ENCODE measurements around the gene FABP1. TPM values are rescaled to one million over a fixed set of nuclear protein-coding genes. Genes with fewer than 3 reads are reported as not detected.

FABP1 gene
- total and polyA plus RNA-seq, 2 of the 4 experiments (the other 2 are of a cell fraction): not detected

- H3K4me1 ChIP-seq (ENCODE audit: control insufficient read depth, insufficient read depth, low read length): no peaks in the 10 kb centered on the region
- intact Hi-C loops (cut with micrococcal nuclease): no loop called here
- H3K14ac ChIP-seq (replicated peaks; ENCODE audit: low read depth, low read length): no peak overlapping the region
- H3K4me2 ChIP-seq (ENCODE audit: low read depth, low read length): no peak overlapping the region
- H3K56ac ChIP-seq (ENCODE audit: extremely low read depth, insufficient read depth, low read length): no peak overlapping the region
- CTCF ChIA-PET: no interaction called here
- H3K4me3 ChIP-seq (ENCODE audit: insufficient read depth, low read depth, low read length): no peak overlapping the region
- no peaks in the 10 kb centered on the region for H3K9me1 ChIP-seq (ENCODE audit: insufficient read depth, low read length)
- ATAC-seq (ENCODE audit: low read depth) (no peak), DNase-seq (no peak)
- no peak overlapping the region for H4K91ac ChIP-seq (ENCODE audit: insufficient read depth, low read depth, low read length)
- no peak overlapping the region for H4K8ac ChIP-seq (ENCODE audit: low read depth in 2 of 2, low read length in 2 of 2)
- no peak overlapping the region for H3K23ac ChIP-seq (ENCODE audit: low read depth, low read length)
- dilution Hi-C loops (cut with HindIII; ENCODE audit: low sequenced_read_pairs, unreplicated experiment): no loop called here
- POLR2A ChIA-PET (ENCODE audit: unreplicated experiment): interaction anchor here (0.6 kb wide), 1 partner anchor 636 kb away, joined by 5 read pairs; no protein-coding TSS in a partner anchor
- H3K9me3 ChIP-seq (ENCODE audit: control insufficient read depth, insufficient read depth, low read length): no peaks in the 10 kb centered on the region
- TF ChIP-seq FOS (IDR thresholded peaks at IDR 0.05; ENCODE audit: low read depth, low read length): no peak
- no peak for TF ChIP-seq MAZ (IDR thresholded peaks at IDR 0.05; ENCODE audit: borderline replicate concordance, low read depth, low read length)
- TF ChIP-seq CTCF (conservative IDR thresholded peaks at IDR 0.05; ENCODE audit: low read depth, low read length): no peak
- TF ChIP-seq BHLHE40 (IDR thresholded peaks at IDR 0.05; ENCODE audit: low read depth, low read length): no peak
- TF ChIP-seq USF2 (IDR thresholded peaks at IDR 0.05; ENCODE audit: low read depth, low read length): no peak
- no peak for TF ChIP-seq POLR2A (IDR thresholded peaks at IDR 0.05; ENCODE audit: low read depth, low read length)
- no peak for TF ChIP-seq CEBPB (IDR thresholded peaks at IDR 0.05; ENCODE audit: low read depth, low read length)
- no peak for TF ChIP-seq RFX5 (IDR thresholded peaks at IDR 0.05; ENCODE audit: low read depth, low read length)
- TF ChIP-seq MXI1 (IDR thresholded peaks at IDR 0.05; ENCODE audit: borderline replicate concordance, low read depth, low read length): no peak
- TF ChIP-seq SMC3 (IDR thresholded peaks at IDR 0.05; ENCODE audit: low read depth, low read length): no peak
- no peak for TF ChIP-seq ELK1 (IDR thresholded peaks at IDR 0.05; ENCODE audit: borderline replicate concordance, low read depth, low read length)
- no peak for TF ChIP-seq RAD21 (IDR thresholded peaks at IDR 0.05; ENCODE audit: low read length)
- no peak for TF ChIP-seq NFE2L2 (IDR thresholded peaks at IDR 0.05; ENCODE audit: low read depth, low read length)
- TF ChIP-seq MAFK (IDR thresholded peaks at IDR 0.05; ENCODE audit: low read depth, low read length): no peak
- no peak for TF ChIP-seq RCOR1 (IDR thresholded peaks at IDR 0.05; ENCODE audit: insufficient replicate concordance, low read length)
- TF ChIP-seq CHD1 (IDR thresholded peaks at IDR 0.05; ENCODE audit: low read depth, low read length): no peak
- no peak overlapping the region for H2AFZ ChIP-seq (replicated peaks; ENCODE audit: low read length, poor library complexity)
- BruUV-seq (replicated peaks): no TSS peak
- H3K9ac ChIP-seq (ENCODE audit: low read depth, low read length): no peak overlapping the region
- H3K79me1 ChIP-seq (ENCODE audit: low read depth in 1 of 2, low read length in 2 of 2): no peaks in the 10 kb centered on the region
- no peak overlapping the region for H2BK5ac ChIP-seq (ENCODE audit: low read depth, low read length, poor library complexity, severe bottlenecking)
- in situ Hi-C loops (cut with MboI; ENCODE audit: low sequenced_read_pairs): no loop called here
- H3K18ac ChIP-seq (ENCODE audit: low read depth, low read length): no peak overlapping the region
- H3K4ac ChIP-seq (ENCODE audit: low read depth, low read length): no peak overlapping the region
- no peak overlapping the region for H4K5ac ChIP-seq (ENCODE audit: low read depth, low read length)
- no peak overlapping the region for H3K27ac ChIP-seq (ENCODE audit: insufficient read depth, low read length)
- H2BK120ac ChIP-seq (ENCODE audit: low read depth, low read length): no peak overlapping the region
- no peak overlapping the region for H2BK15ac ChIP-seq (ENCODE audit: low read depth, low read length)
- no peak overlapping the region for H2AK9ac ChIP-seq (replicated peaks; ENCODE audit: low read depth, low read length, poor library complexity)
- no peaks in the 10 kb centered on the region for H3K27me3 ChIP-seq (ENCODE audit: control insufficient read depth, insufficient read depth, low read length)
- no peak overlapping the region for H2AK5ac ChIP-seq (ENCODE audit: low read depth, low read length)
- no peak overlapping the region for H2BK20ac ChIP-seq (ENCODE audit: low read depth, low read length)
- H4K20me1 ChIP-seq (ENCODE audit: insufficient read depth, low read length): no peaks in the 10 kb centered on the region
- H3K36me3 ChIP-seq (ENCODE audit: control insufficient read depth, insufficient read depth, low read length): no peaks in the 10 kb centered on the region
Measured at GRCh38 chr2:88148929-88149438, 21.1 kb upstream of the FABP1 start.

All from IMR-90 (cell line).